Neuron (in vitro differentiated cells): Measurements from ENCODE around the gene UBE3D.

Source experiments
- H2AFZ ChIP-seq: one replicate; pipeline ENCODE4 v1.6.1; 2013; ENCODE audit warnings: low read depth, mild to moderate bottlenecking, inconsistent platforms, low read length, moderate library complexity
- H3K27me3 ChIP-seq: one replicate; pipeline ENCODE4 v1.6.1; 2013; ENCODE audit warnings: low read length; ENCODE audit not compliant: insufficient read depth
- H3K36me3 ChIP-seq: one replicate; pipeline ENCODE4 v1.6.1; 2013; ENCODE audit warnings: low read length; ENCODE audit not compliant: insufficient read depth
- H3K4me1 ChIP-seq: one replicate; pipeline ENCODE4 v1.6.1; 2013; ENCODE audit warnings: low read length; ENCODE audit not compliant: insufficient read depth
- H3K4me3 ChIP-seq: 2 replicates; pipeline ENCODE4 v1.5.1; 2013; ENCODE audit warnings: mild to moderate bottlenecking, low read length, moderate library complexity
- H3K9me3 ChIP-seq: one replicate; pipeline ENCODE4 v1.6.1; 2013; ENCODE audit warnings: low read length

UBE3D gene, protein sequence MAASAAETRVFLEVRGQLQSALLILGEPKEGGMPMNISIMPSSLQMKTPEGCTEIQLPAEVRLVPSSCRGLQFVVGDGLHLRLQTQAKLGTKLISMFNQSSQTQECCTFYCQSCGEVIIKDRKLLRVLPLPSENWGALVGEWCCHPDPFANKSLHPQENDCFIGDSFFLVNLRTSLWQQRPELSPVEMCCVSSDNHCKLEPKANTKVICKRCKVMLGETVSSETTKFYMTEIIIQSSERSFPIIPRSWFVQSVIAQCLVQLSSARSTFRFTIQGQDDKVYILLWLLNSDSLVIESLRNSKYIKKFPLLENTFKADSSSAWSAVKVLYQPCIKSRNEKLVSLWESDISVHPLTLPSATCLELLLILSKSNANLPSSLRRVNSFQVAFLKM

DNA sequence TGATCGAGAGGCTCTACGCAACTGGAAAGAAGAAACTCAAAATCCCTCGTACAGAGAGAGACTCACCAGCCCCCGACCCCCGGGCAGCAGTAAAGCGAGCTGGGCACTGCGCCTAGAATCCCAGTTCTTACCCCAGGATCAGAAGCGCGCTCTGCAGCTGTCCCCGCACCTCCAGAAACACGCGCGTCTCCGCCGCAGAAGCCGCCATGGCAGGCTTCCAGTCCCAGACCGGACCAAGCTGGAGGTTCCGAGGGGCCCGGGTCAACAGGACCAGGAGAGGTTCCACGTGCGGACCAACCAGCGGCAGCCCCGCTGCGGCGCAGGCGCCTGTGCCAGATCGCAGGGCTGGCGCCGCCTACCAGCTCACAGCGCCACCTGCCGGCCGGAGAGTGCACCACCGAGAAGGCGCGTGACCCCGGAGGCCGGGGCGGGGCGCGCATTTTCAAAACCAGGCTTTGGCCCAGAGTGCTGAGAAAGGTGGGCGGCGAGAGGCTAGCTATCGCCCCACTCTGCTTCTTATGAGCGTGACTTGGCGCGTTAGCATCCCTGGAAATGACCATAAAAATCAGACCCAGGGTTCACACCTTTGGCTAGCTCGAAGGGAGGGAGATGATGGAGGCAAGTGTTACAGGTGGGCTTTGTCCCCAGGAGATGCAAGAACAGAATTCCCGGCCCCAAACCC lies at the start of gene UBE3D:
TSS of gene UBE3D (minus strand) at position 331 of the 682 bp plus-strand sequence. CDS start at position 208, 123 bp downstream.
- peak within 1 kb of the TSS; percentile 85 for H3K4me3 ChIP-seq

DNA sequence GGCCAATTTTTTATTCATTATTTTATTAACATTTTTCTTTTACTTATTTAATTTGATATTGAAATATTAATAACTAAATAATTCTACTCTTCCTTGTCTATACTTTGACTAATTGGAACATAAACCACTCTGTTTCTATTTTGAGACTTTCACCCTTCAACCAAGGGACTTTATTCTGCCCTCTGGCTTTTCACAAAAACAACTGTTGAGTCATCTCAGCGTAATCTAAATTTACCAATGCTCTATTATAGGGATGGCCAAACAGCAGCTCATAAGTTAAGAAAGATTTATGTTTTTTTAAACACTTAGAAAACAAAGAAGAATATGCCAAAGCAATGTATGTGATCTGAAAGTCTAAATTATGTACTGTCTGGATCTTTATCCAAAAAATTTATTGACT lies 48.5 kb upstream of the UBE3D start:
- Histone ChIP-seq H3K27me3 (no peaks in the 10 kb centered on the region), H2AFZ (no peak overlapping the region), H3K4me1 (no peaks in the 10 kb centered on the region), H3K4me3 (no peak overlapping the region), H3K36me3 (peaks cover 23% of the 10 kb centered on the region), H3K9me3 (no peaks in the 10 kb centered on the region)

More for the DNA sequence above, at the start of gene UBE3D:
- no peaks in the 10 kb centered on the region for H3K27me3 ChIP-seq
- H3K36me3 ChIP-seq, result peaks cover 3% of the 10 kb centered on the region
- H3K9me3 ChIP-seq, result no peaks in the 10 kb centered on the region
- H3K4me1 ChIP-seq, result peaks cover 20% of the 10 kb centered on the region
- H2AFZ ChIP-seq, result peak within 1 kb of the TSS; percentile 88

DNA sequence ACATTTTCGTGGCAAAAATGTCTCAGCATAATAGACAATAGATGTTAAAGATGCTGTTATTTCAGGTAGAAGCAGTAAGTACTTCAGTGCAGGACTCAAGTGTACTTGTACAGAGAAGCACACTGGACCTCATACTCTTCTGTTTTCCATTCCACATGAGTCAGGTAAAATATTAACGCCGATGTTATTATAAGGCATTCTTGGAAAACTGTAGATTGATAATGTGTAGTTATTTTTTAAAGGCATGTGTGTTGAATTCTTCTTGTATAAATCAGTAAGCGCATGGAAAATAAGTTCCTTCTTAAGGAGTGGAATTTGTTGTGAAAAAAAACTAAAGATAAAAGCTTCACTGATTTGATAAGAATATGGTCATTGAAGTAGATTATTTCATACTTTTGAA lies 47.6 kb upstream of the UBE3D start:
- Histone ChIP-seq H3K9me3 (no peaks in the 10 kb centered on the region), H2AFZ (no peak overlapping the region), H3K27me3 (no peaks in the 10 kb centered on the region), H3K36me3 (peaks cover 24% of the 10 kb centered on the region), H3K4me1 (no peaks in the 10 kb centered on the region), H3K4me3 (no peak overlapping the region)

DNA sequence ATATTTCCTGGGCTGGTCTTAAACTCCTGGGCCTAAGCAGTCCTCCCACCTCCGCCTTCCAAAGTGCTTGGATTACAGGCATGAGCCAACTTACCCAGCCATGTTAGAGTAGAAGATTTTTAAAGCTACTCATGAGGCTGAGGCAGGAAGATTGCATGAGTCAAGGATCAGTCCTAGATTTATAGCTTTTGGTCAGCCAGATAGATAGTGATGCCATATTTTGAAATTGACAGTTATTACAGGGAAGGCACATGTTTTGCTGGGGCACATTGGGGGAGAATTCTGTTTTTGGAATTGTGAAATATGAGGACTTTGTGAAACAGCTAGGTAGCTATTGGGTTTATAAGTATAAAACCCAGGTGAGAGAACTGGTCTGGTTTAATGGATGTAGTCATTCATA lies 42.7 kb upstream of the UBE3D start:
- peaks cover 26% of the 10 kb centered on the region for H3K36me3 ChIP-seq
- H3K4me1 ChIP-seq, result no peaks in the 10 kb centered on the region
- no peak overlapping the region for H3K4me3 ChIP-seq
- no peak overlapping the region for H2AFZ ChIP-seq
- H3K9me3 ChIP-seq, result no peaks in the 10 kb centered on the region
- no peaks in the 10 kb centered on the region for H3K27me3 ChIP-seq

DNA sequence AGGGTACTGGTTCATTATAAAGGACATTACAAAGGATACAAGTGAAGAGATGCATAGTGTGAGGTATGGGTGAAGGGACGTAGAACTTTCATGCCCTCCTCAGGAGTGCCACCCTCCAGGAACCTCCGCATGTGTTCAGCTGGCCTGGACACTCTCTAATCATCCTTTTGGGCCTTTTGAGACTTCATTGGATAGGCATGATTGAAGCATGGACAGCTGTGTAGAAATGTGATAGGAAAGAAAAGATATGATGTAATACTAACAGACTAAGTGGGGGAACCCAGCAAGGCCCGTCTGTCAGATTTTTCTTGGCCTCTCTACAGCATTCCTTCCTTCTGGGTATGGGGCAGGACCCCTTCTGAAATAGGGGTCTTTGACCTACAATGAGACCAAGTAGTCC lies 32.9 kb upstream of the UBE3D start:
- Histone ChIP-seq H3K4me1 (no peaks in the 10 kb centered on the region), H3K27me3 (no peaks in the 10 kb centered on the region), H3K36me3 (peaks cover 14% of the 10 kb centered on the region), H3K4me3 (no peak overlapping the region), H3K9me3 (no peaks in the 10 kb centered on the region), H2AFZ (no peak overlapping the region)

DNA sequence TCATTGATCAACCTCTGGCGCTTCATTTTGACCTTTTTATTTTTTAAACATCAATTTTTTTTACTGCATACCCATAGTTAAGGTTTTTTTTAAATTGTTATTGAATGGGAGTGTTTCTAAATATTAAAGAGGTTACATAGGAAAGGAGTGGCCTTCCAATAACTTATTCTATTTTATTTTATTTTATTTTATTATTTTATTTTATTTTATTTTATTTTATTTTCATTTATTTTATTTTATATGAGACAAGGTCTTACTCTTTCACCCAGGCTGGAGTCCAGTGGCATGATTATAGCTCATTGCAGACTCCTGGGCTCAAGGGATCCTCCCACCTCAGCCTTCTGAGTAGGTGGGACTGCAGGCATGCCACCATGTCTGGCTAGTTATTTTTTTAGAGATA lies 32.0 kb upstream of the UBE3D start:
- H3K4me3 ChIP-seq, result no peak overlapping the region
- H3K36me3 ChIP-seq, result peaks cover 12% of the 10 kb centered on the region

DNA sequence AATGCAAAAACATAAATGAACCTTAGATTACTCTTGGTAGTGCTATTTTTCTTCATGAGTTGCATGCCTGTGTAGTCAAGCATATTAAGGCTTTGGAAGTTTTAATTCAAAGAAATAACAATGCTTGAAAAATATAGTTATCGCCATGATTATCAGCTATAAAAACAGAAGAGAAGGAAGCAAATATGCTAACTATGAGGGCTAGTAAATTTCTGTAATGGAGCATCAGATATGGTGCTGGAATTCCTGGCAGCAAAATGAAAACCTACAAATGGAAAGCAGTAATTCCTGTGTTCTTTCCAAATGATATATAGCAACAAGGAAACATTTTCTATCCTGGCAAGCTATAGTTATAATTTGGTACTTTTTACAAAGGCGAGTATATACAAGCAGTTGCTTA lies 31.6 kb upstream of the UBE3D start:
- Histone ChIP-seq H3K4me1 (no peaks in the 10 kb centered on the region), H3K27me3 (no peaks in the 10 kb centered on the region), H3K9me3 (no peaks in the 10 kb centered on the region), H3K36me3 (peaks cover 9% of the 10 kb centered on the region), H2AFZ (no peak overlapping the region), H3K4me3 (no peak overlapping the region)

More for the DNA sequence above, 32.0 kb upstream of the UBE3D start:
- H3K27me3 ChIP-seq, result no peaks in the 10 kb centered on the region
- no peaks in the 10 kb centered on the region for H3K4me1 ChIP-seq
- no peaks in the 10 kb centered on the region for H3K9me3 ChIP-seq
- H2AFZ ChIP-seq, result no peak overlapping the region

DNA sequence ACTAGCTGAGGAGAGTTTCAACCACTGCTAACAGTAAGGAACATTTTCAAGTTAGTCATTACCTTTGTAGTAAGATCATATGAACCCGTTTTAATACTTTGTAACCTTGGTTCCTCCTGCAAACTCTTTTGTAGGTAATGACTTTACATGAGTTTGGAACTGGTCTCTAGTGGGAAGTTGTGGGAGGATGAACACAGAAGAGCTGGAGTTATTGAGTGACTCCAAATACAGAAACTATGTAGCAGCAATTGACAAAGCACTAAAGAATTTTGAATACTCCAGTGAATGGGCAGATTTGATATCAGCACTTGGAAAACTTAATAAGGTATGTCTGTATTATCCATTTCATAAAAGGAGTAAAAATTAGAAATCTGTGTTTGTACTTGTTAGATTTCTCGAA lies 31.1 kb upstream of the UBE3D start:
- no peak overlapping the region for H3K4me3 ChIP-seq
- no peaks in the 10 kb centered on the region for H3K27me3 ChIP-seq
- no peak overlapping the region for H2AFZ ChIP-seq
- H3K9me3 ChIP-seq, result no peaks in the 10 kb centered on the region
- H3K4me1 ChIP-seq, result no peaks in the 10 kb centered on the region
- H3K36me3 ChIP-seq, result peaks cover 5% of the 10 kb centered on the region

DNA sequence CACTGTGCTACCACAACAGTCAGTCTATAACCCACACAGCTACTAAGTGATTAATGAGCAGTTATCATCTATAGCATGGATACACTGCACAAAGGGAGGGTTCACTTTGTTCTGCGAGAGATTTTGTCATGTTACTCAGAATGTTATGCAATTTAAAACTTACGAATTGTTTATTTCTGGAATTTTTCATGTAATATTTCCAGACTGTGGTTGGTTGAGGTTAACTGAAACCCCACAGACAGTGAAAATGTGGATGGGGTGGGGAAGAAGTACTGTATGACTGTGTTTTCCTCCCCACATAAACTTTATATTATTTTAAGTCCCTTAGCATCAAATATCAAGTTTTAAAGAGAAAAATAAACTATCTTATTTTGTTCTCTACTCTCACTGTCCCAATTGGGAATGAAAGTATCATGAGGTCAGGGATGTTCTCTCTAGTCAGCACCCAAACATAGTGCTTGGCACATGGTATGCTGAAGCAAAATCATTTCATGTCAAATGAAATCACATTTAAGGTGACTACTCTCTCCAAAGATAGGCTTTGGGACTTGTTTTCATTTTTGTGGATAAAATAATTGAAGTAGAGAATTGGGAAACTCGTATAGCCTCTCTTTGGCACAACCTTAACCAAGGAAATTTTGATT lies 27.2 kb upstream of the UBE3D start:
- Histone ChIP-seq H3K4me1 (no peaks in the 10 kb centered on the region), H2AFZ (no peak overlapping the region), H3K27me3 (no peaks in the 10 kb centered on the region)

DNA sequence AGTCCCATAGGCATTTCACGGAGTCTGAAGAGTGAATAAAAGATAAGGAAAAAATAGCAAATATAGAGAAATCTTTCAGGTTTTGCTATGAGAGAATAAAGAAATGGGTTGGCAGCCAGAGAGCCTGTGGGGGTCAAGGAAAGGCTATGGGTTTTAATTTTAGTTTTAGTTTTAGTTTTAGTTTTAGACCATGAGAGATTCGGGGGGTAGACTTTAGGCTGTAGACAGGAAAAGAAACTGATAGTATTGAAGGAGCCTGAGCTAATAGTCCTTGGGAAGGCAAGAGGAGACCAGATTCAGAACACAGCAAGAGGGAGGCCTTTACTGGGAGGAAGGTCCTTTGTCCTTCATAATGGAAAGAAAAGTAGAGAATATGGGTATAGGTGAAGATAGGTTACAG lies 21.1 kb upstream of the UBE3D start:
- Histone ChIP-seq H3K27me3 (no peaks in the 10 kb centered on the region), H2AFZ (no peak overlapping the region), H3K9me3 (no peaks in the 10 kb centered on the region), H3K4me1 (no peaks in the 10 kb centered on the region), H3K36me3 (no peaks in the 10 kb centered on the region), H3K4me3 (no peak overlapping the region)

More for the DNA sequence above, 27.2 kb upstream of the UBE3D start:
- Histone ChIP-seq H3K36me3 (no peaks in the 10 kb centered on the region), H3K9me3 (no peaks in the 10 kb centered on the region), H3K4me3 (no peak overlapping the region)

DNA sequence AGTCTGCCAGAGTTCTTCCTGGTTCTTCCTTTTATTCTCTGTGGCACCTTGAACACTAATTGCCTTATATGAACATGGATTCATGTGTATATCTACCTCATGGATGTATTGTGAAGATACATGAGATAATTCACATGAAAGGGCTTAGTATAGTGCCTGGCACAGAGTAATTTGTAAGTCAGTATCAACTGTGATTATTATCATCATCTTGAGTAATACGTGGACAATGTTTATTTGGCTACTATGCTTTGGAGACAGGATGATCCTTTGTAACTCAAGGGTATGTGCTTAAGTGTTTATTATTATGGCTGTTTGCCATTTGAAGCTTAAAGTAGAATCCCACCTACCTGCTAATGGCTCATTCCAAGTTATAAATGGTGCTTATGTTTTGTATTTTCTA lies 17.8 kb upstream of the UBE3D start:
- Histone ChIP-seq H3K36me3 (no peaks in the 10 kb centered on the region), H3K4me1 (no peaks in the 10 kb centered on the region), H2AFZ (no peak overlapping the region), H3K9me3 (no peaks in the 10 kb centered on the region), H3K27me3 (no peaks in the 10 kb centered on the region), H3K4me3 (no peak overlapping the region)

DNA sequence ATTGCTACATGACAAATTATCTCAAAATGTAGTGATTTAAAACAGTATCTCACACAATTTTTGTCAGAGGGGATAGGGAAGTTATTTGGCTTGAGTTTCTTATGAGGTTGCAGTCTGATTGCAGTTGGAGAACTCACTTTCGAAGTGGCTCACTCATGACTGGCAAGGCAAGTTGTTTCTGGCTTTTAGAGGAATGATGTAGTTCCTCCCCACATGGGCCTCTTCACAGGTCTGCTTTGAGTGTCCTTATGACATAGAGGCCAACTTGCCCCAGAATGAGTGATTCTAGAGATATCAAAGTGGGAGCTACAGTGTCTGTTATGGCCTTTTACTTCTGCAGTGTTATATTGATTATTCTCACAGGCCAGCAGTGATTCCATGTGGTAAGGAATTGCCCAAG lies 8.0 kb upstream of the UBE3D start:
- Histone ChIP-seq H3K4me3 (no peak overlapping the region), H2AFZ (no peak overlapping the region), H3K36me3 (no peaks in the 10 kb centered on the region), H3K9me3 (peaks cover 1% of the 10 kb centered on the region), H3K27me3 (no peaks in the 10 kb centered on the region), H3K4me1 (peaks cover 8% of the 10 kb centered on the region)

DNA sequence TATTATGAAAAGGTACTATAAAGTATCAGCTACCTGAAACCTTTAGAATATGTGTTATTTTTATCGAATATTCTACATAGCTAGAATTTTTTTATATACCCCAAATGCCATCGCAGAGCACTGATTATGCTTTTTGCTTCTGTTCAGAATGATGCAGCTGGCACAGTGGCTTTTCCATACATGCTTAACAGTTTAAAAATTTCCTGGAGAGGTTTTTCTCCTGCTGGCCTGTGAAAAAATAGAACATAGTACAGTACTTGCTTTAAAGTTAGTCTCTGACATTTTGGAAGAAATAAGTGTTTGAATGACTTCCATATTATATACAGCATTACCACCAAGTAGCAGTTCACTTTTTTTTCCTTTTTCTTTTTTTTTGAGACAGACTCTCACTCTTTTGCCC lies 7.1 kb upstream of the UBE3D start:
- Histone ChIP-seq H3K4me1 (peaks cover 9% of the 10 kb centered on the region), H3K36me3 (no peaks in the 10 kb centered on the region), H3K9me3 (peaks cover 1% of the 10 kb centered on the region), H3K4me3 (no peak overlapping the region), H2AFZ (no peak overlapping the region), H3K27me3 (no peaks in the 10 kb centered on the region)
